ENCODE measurements around the gene AGTRAP. TPM values are rescaled to one million over a fixed set of nuclear protein-coding genes. Genes with fewer than 3 reads are reported as not detected.

AGTRAP gene
- total RNA-seq, 2 donors from 2014 or later: 18.2 to 34.9 TPM

- H3K4me3 ChIP-seq: no peak overlapping the region
- no peaks in the 10 kb centered on the region for H3K27me3 ChIP-seq
- H3K9me3 ChIP-seq: no peaks in the 10 kb centered on the region
- H3K9ac ChIP-seq (ENCODE audit: low read depth in 2 of 2, low read length in 2 of 2): no peak overlapping the region
- DNase-seq: no peak
- peaks cover 12% of the 10 kb centered on the region for H3K36me3 ChIP-seq
- H3K27ac ChIP-seq: no peak overlapping the region
- H3K4me1 ChIP-seq: no peaks in the 10 kb centered on the region
- intact Hi-C loops (cut with DNase I): no loop called here
- TF ChIP-seq, protein P1, sequence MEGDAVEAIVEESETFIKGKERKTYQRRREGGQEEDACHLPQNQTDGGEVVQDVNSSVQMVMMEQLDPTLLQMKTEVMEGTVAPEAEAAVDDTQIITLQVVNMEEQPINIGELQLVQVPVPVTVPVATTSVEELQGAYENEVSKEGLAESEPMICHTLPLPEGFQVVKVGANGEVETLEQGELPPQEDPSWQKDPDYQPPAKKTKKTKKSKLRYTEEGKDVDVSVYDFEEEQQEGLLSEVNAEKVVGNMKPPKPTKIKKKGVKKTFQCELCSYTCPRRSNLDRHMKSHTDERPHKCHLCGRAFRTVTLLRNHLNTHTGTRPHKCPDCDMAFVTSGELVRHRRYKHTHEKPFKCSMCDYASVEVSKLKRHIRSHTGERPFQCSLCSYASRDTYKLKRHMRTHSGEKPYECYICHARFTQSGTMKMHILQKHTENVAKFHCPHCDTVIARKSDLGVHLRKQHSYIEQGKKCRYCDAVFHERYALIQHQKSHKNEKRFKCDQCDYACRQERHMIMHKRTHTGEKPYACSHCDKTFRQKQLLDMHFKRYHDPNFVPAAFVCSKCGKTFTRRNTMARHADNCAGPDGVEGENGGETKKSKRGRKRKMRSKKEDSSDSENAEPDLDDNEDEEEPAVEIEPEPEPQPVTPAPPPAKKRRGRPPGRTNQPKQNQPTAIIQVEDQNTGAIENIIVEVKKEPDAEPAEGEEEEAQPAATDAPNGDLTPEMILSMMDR (IDR thresholded peaks at IDR 0.05): no peak
Observed at GRCh38 chr1:11796036-11796828, 60.3 kb downstream of the AGTRAP start.

- Histone ChIP-seq H3K4me3 (no peak overlapping the region), H3K36me3 (peaks cover 12% of the 10 kb centered on the region), H3K9me3 (no peaks in the 10 kb centered on the region), H3K27me3 (no peaks in the 10 kb centered on the region), H3K27ac (no peak overlapping the region), H3K4me1 (no peaks in the 10 kb centered on the region), H3K9ac (ENCODE audit: low read depth in 2 of 2, low read length in 2 of 2) (no peak overlapping the region)
- intact Hi-C loops (cut with DNase I): no loop called here
- TF ChIP-seq, protein P1 (IDR thresholded peaks at IDR 0.05): no peak
- peak; percentile 27 for DNase-seq
Observed at GRCh38 chr1:11797525-11798216, 61.7 kb downstream of the AGTRAP start.

- H3K27ac ChIP-seq: no peak overlapping the region
- H3K4me1 ChIP-seq: peaks cover 10% of the 10 kb centered on the region
Observed at GRCh38 chr1:11799099-11799498, 63.2 kb downstream of the AGTRAP start.

DNA sequence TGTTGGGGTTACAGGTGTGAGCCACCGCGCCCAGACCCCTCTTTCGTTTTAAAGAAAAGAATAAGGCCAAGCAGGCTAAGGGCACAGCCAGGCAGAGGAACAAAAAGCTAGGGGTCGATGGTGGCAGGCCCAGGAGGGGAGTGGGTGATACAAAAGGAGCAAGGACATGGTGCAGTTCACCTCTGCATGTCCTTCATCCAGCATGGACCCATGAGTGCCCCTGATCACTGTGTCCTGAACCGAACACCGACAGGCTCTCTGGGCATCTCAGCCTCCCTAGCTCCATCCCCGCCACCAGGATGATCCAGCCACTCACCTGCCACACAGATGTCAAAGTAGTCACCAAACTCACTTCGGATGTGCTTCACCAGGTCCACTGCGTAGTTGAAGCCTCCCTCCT lies 64.0 kb downstream of the AGTRAP start:
- H3K4me1 ChIP-seq: peaks cover 14% of the 10 kb centered on the region

More at GRCh38 chr1:11799099-11799498, 63.2 kb downstream of the AGTRAP start:
- peaks cover 12% of the 10 kb centered on the region for H3K36me3 ChIP-seq
- no peak overlapping the region for H3K9ac ChIP-seq (ENCODE audit: low read depth in 2 of 2, low read length in 2 of 2)
- DNase-seq: no peak
- intact Hi-C loops (cut with DNase I): no loop called here
- no peaks in the 10 kb centered on the region for H3K9me3 ChIP-seq
- H3K27me3 ChIP-seq: no peaks in the 10 kb centered on the region
- TF ChIP-seq, protein P1 (IDR thresholded peaks at IDR 0.05): no peak
- no peak overlapping the region for H3K4me3 ChIP-seq

GRCh38 chr1:11800391-11800755 lies 64.4 kb downstream of the AGTRAP start:
- H3K36me3 ChIP-seq: peaks cover 12% of the 10 kb centered on the region
- peaks cover 14% of the 10 kb centered on the region for H3K4me1 ChIP-seq
- TF ChIP-seq, protein P1 (IDR thresholded peaks at IDR 0.05): no peak
- H3K27me3 ChIP-seq: no peaks in the 10 kb centered on the region
- no peak overlapping the region for H3K27ac ChIP-seq
- intact Hi-C loops (cut with DNase I): no loop called here
- no peak overlapping the region for H3K4me3 ChIP-seq
- H3K9me3 ChIP-seq: no peaks in the 10 kb centered on the region
- DNase-seq: no peak
- no peak overlapping the region for H3K9ac ChIP-seq (ENCODE audit: low read depth in 2 of 2, low read length in 2 of 2)

More for the DNA sequence above, 64.0 kb downstream of the AGTRAP start:
- H3K4me3 ChIP-seq: no peak overlapping the region
- no peak for DNase-seq
- intact Hi-C loops (cut with DNase I): no loop called here
- no peak overlapping the region for H3K9ac ChIP-seq (ENCODE audit: low read depth in 2 of 2, low read length in 2 of 2)
- H3K36me3 ChIP-seq: peaks cover 12% of the 10 kb centered on the region
- H3K9me3 ChIP-seq: no peaks in the 10 kb centered on the region
- TF ChIP-seq, protein P1 (IDR thresholded peaks at IDR 0.05): no peak
- H3K27me3 ChIP-seq: no peaks in the 10 kb centered on the region
- H3K27ac ChIP-seq: no peak overlapping the region

Other genes starting within 250 kb of the AGTRAP start
- gene FBXO2, start 81.7 kb upstream of the AGTRAP start, total RNA-seq: 1 to 10 TPM; 1.2 TPM
- gene FBXO44, start 81.3 kb upstream of the AGTRAP start, total RNA-seq: 1 to 10 TPM; 5.3 to 7.5 TPM
- gene FBXO6, start 71.9 kb upstream of the AGTRAP start, total RNA-seq: 10 to 100 TPM in 1 of 2 donors, 1 to 10 TPM in 1; 9.2 to 12.4 TPM
- gene MAD2L2, start 55.0 kb upstream of the AGTRAP start, total RNA-seq: 10 to 100 TPM in 1 of 2 donors, 1 to 10 TPM in 1; 8.5 to 12.4 TPM
- under 1 TPM; 0.05 TPM for gene DRAXIN, start 44.4 kb upstream of the AGTRAP start, total RNA-seq
- not detected for gene C1orf167, start 26.1 kb downstream of the AGTRAP start, total RNA-seq
- 10 to 100 TPM; 23.8 to 30.4 TPM for gene MTHFR, start 69.8 kb downstream of the AGTRAP start, total RNA-seq
- gene CLCN6, start 70.1 kb downstream of the AGTRAP start, total RNA-seq: 10 to 100 TPM in 1 of 2 donors, 1 to 10 TPM in 1; 8.4 to 14.5 TPM
- 1 to 10 TPM in 1 of 2 donors, not detected in 1; 3.1 TPM for gene NPPA, start 111.6 kb downstream of the AGTRAP start, total RNA-seq
- not detected for gene NPPB, start 122.8 kb downstream of the AGTRAP start, total RNA-seq
- gene KIAA2013, start 190.3 kb downstream of the AGTRAP start, total RNA-seq: 100 to 1,000 TPM; 110 to 128 TPM
- gene PLOD1, start 198.6 kb downstream of the AGTRAP start, total RNA-seq: 10 to 100 TPM; 72.5 to 83.9 TPM
- gene MFN2, start 244.3 kb downstream of the AGTRAP start, total RNA-seq: 100 to 1,000 TPM; 102 to 110 TPM